AML-193 (cell line): ENCODE results near the gene SESTD1.
"Not testable (repeated sequence)": the region's sequence is repeated elsewhere in the genome, so short reads cannot be mapped to it uniquely, and the experiment has no call there.

Experiments
- DNase-seq, 2 experiments: peaks; one replicate each; lab custom pipeline; 2025; lab: John Stamatoyannopoulos, UW

Gene SESTD1

DNA sequence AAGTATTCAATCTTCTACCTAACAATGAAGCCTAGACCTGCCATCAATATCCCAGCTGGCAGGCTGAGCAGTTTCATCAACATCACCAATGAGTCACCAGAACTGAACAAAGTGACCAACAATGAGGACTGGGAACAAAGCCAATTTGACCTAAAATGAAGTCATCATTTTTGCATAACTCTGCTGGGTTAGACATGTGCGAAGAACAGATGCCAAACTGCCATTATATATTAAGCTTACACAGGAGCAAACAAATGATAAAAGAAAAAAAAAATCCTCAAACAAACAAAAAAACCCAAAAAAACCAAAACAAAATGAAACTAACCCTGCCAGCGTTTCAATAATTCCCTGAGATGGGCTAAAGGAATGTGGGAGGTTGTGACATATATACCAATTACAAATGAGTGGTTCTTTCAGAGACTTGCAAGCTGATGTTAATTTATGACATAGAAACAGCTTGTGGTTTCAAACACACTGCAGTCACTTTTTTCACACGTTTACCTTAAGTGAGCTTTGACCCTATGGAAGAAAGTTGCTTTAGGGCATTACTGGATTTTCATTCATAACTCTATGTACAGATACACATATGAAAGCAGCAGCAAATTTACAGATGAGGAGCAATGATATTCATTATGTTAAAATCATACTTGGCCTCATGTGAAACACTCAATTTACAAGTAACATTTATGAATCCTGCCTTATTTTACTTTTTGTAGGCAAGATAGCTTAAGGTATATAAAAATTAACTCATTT, 157.8 kb downstream of the SESTD1 start:
- DNase-seq: peak; percentile 10 to 12

GRCh38 chr2:179106342-179106675, 158.3 kb downstream of the SESTD1 start:
- no peak for DNase-seq

GRCh38 chr2:179104736-179105135, 159.9 kb downstream of the SESTD1 start:
- DNase-seq: peak; percentile 15 to 26

DNA sequence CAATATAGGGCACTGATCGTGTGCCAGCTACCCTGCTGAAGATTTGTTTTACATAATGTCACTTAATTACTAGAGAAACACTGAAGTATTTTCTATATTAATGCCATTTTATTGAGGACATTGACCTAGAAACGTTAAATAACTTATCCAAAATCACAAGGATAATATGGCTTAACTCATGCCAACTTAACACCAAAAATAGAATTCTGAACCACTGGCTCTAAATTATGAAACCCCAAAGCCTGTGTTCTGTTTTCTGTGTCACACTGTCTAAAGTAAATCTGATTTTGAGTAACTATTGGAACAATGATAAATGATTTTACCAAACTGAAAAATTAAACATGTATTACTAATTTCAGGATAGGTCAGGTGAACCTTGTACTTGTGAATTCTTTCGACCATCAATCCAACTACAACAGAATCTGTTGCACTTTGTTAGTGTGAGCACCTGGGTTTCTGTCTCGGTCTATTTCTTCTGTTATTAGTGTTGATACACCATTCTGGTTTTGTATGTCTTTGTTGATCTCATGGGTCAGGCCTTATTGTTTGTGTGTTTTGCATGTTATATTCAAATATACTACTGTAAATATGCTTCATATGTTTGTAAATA, 166.4 kb downstream of the SESTD1 start:
- DNase-seq: no peak

GRCh38 chr2:179097131-179097530, 167.5 kb downstream of the SESTD1 start:
- DNase-seq: no peak

DNA sequence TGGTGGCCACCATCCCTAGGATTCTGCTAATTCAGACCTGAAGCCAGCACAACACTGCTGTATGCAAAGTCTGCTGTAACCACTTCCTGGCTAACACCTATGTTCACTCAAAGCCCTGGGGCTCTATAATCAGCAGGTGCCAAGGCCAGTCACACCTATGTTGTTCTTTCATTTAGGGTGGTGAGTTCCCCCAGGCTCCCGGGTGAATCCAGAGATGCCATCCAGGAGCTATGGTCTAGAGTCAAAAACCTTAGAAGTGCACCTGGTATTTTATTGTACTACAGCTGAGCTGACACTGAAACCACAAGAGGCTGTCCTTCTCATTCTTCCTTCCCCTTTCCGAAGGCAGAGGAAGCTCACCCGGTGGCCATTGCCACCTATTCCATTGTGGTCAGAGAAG, 168.5 kb downstream of the SESTD1 start:
- DNase-seq: no peak

GRCh38 chr2:179092912-179093311, 171.7 kb downstream of the SESTD1 start:
- not testable (repeated sequence) for DNase-seq

DNA sequence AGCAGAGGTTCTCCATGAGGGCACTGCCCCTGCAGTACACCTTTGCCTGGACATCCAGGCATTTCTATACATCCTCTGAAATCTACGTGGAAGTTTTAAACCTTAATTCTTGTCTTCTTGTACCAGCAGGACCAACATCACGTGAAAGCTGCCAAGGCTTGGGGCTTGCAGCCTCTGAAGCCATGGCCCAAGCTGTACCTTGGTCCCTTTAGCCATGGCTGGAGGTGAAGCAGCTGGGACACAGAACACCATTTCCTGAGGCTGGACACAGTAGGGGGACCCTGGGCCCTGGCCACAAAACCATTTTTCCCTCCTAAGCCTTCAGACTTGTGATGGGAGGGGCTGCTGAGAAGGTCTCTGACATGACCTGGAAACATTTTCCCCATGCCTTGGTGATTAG, 181.9 kb downstream of the SESTD1 start:
- DNase-seq: no peak

DNA sequence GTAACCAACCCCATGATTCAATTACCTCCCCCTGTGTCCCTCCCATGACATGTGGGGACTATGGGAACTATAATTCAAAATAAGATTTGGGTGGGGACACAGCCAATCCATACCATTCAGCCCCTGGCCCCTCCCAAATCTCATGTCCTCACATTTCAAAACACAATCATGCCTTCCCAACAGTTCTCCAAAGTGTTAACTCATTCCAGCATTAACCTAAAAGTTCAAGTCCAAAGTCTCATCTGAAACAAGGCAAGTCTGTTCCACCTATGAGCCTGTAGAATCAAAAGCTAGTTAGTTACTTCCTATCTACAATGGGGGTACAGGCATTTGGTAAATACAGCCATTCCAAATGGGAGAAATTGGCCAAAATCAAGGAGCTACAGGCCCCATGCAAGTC, 182.7 kb downstream of the SESTD1 start:
- no peak for DNase-seq

- DNase-seq: no peak
Observed at GRCh38 chr2:179072527-179072926, 192.1 kb downstream of the SESTD1 start.

- no peak for DNase-seq
Observed at GRCh38 chr2:179071810-179072355, 192.7 kb downstream of the SESTD1 start.

- DNase-seq: no peak
Observed at GRCh38 chr2:179070895-179071294, 193.7 kb downstream of the SESTD1 start.

DNA sequence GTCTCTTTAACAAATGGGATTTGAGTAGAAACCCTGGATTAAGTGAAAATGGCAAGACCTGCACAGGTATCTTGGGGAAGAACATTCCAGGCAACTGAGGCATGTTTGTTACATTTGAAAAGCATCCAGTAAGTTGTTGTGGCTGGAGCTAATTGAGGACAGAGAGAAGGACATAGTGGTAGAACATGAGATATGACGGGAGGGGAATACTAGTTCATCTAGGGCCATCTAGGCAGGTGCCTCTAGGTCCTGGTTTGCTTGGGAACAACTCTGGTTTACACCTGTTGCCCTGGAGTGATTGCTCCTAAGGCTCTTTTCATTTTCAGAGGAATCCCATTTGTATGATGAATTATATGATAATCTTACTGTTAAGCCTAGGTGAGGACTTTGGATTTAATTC, 194.9 kb downstream of the SESTD1 start:
- no peak for DNase-seq

DNA sequence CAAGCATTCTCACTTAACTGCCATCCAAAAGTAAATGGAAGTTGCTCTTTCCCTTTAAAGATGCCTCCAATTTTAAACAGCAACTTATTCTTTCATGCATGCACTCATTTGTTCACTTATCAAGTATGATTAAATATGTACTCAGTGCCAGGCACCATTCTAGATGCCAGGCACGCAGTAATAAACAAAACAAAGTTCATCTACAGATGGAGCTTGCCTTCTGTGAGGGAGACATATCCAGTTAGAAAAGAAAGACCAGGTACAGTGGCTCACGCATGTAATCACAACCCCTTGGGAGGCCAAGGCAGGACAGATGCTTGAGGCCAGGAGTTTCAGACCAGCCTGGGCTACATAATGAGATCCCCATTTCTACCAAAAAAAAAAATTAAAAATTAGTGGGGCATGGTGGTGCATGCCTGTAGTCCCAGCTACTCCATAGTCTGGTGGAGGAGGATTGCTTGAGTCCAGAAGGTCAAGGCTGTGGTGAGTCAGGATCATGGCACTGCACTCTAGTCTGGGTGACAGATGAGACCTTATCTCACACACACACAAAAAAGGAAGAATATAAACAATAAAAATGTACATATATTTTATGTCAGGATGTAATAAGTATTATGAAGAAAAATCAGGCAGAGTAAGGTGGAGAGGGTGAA, 195.5 kb downstream of the SESTD1 start:
- no peak for DNase-seq

GRCh38 chr2:179059026-179059700, 205.5 kb downstream of the SESTD1 start:
- DNase-seq: no peak

GRCh38 chr2:179057737-179058136, 206.9 kb downstream of the SESTD1 start:
- no peak for DNase-seq

- not testable (repeated sequence) for DNase-seq
Observed at GRCh38 chr2:179053568-179053967, 211.1 kb downstream of the SESTD1 start.
